Right lobe of liver (tissue), 6 donors: ENCODE data around the gene DCDC2C. TPM values are rescaled to one million over a fixed set of nuclear protein-coding genes. Genes with fewer than 3 reads are reported as not detected.

Experiments used
- ATAC-seq, 4 donors: fragments of 200-7000 bp; cut with Tn5 transposase; one replicate each; pipeline ENCODE4 v1.9.1; 2020; ENCODE audit warnings: mild to moderate bottlenecking in 4 of 4, moderate library complexity in 4 of 4
- DNase-seq, 3 donors: peaks; one replicate each; pipeline ENCODE4 v3.0.0-alpha.2; 2020
- H3K27ac ChIP-seq, 3 donors: fragments of 200-600 bp; one replicate each; pipeline ENCODE4 v1.8.0; 2022
- H3K27me3 ChIP-seq, 2 donors: fragments of 200-600 bp; one replicate each; pipeline ENCODE4 v1.8.0; 2022
- H3K36me3 ChIP-seq, 4 donors: fragments of 200-600 bp; sonication (generic) in 1 of 4; one replicate each; pipeline versions ENCODE4 v1.5.1 to v1.8.0; 2017 to 2022; ENCODE audit warnings: control low read depth in 1 of 4
- H3K4me1 ChIP-seq, 4 donors: fragments of 200-600 bp; sonication (generic) in 1 of 4; one replicate each; pipeline versions ENCODE4 v1.5.1 to v1.8.0; 2017 to 2022; ENCODE audit warnings: control low read depth in 1 of 4
- H3K4me3 ChIP-seq, 3 donors: fragments of 200-600 bp; one replicate each; pipeline ENCODE4 v1.8.0; 2022
- H3K9me3 ChIP-seq, 4 donors: fragments of 200-600 bp; sonication (generic) in 1 of 4; one replicate each; pipeline versions ENCODE4 v1.5.1 to v1.8.0; 2017 to 2022; ENCODE audit warnings: control low read depth in 1 of 4
- POLR2A ChIP-seq: fragments of 450-650 bp; IDR thresholded peaks from one replicate; pipeline ENCODE4 v1.6.1; 2017; ENCODE audit warnings: antibody characterized with exemption, mild to moderate bottlenecking
- WGBS: methylation state at CpG from one replicate; pipeline ENCODE4 v1.1.6; 2018; ENCODE audit warnings: low coverage, low lambda C conversion rate; ENCODE audit not compliant: insufficient coverage; ENCODE audit errors: missing lambda C conversion rate; 5-methylcytosine and 5-hydroxymethylcytosine counted together
- intact Hi-C, 2 donors: fragments of 100-400 bp; cut with DNase I; formaldehyde crosslinking; loops; one replicate each; pipeline versions ENCODE4 v1.11.2 to v1.14.1; 2022
- total RNA-seq, 6 experiments: library from RNA; depleted of rRNA in 2 of 6; stranded (reverse); fragments of >200 nt in 2 of 6; fragmentation: NEBNext Ultra II Directional in 3 of 6; extraction: Animal tissue kit (Norgen Biotek cat#: 25700) in 3 of 6; gene quantifications; one replicate each; pipeline versions ENCODE4 v1.1.0 to v1.2.4, GENCODE V29; 2016 to 2023
- TF ChIP-seq, protein P1 (sequence below), 4 donors: fragments of 200-600 bp in 3 of 4; fragments of 450-650 bp in 1 of 4; IDR thresholded peaks; one replicate each; pipeline versions ENCODE4 v1.5.1 to v1.8.0; 2016 to 2022; ENCODE audit warnings: antibody characterized with exemption in 4 of 4, mild to moderate bottlenecking in 2 of 4
- donor health status: DM: no; HTN: yes; CAD: no.
- donor health status: DM: no; HTN: no; CAD: no.
- donor health status: DM: no; HTN: no; CAD: no.
- donor health status: DM: no; HTN: yes; CAD: no.
- donor health status: DM: no; HTN: yes; CAD: no.

The DCDC2C gene
- total RNA-seq, 6 experiments from 2014 or later: not detected

GRCh38 chr2:3837086-3837485, 133.7 kb downstream of the DCDC2C start:
- H3K27ac ChIP-seq: no peak overlapping the region
- no peak overlapping the region for H3K4me3 ChIP-seq
- DNase-seq (no peak), ATAC-seq (no peak)
- no peaks in the 10 kb centered on the region for H3K36me3 ChIP-seq
- WGBS: 57% methylated on average over 7 of the region's 7 CpGs
- H3K27me3 ChIP-seq: no peaks in the 10 kb centered on the region
- no peaks in the 10 kb centered on the region for H3K4me1 ChIP-seq
- intact Hi-C loops: no loop called here
- no peaks in the 10 kb centered on the region for H3K9me3 ChIP-seq
- TF ChIP-seq, protein P1, sequence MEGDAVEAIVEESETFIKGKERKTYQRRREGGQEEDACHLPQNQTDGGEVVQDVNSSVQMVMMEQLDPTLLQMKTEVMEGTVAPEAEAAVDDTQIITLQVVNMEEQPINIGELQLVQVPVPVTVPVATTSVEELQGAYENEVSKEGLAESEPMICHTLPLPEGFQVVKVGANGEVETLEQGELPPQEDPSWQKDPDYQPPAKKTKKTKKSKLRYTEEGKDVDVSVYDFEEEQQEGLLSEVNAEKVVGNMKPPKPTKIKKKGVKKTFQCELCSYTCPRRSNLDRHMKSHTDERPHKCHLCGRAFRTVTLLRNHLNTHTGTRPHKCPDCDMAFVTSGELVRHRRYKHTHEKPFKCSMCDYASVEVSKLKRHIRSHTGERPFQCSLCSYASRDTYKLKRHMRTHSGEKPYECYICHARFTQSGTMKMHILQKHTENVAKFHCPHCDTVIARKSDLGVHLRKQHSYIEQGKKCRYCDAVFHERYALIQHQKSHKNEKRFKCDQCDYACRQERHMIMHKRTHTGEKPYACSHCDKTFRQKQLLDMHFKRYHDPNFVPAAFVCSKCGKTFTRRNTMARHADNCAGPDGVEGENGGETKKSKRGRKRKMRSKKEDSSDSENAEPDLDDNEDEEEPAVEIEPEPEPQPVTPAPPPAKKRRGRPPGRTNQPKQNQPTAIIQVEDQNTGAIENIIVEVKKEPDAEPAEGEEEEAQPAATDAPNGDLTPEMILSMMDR (IDR thresholded peaks at IDR 0.05): no peak
- no peak for TF ChIP-seq POLR2A

- no peak for ATAC-seq
- Histone ChIP-seq H3K27ac (no peak overlapping the region), H3K4me3 (no peak overlapping the region), H3K9me3 (no peaks in the 10 kb centered on the region), H3K36me3 (no peaks in the 10 kb centered on the region), H3K27me3 (no peaks in the 10 kb centered on the region), H3K4me1 (no peaks in the 10 kb centered on the region)
- WGBS: no CpG with 5 or more reads among the region's 3 CpGs
- intact Hi-C loops: no loop called here
- TF ChIP-seq, protein P1 (IDR thresholded peaks at IDR 0.05): no peak
- no peak for TF ChIP-seq POLR2A
- DNase-seq: no peak
Measured at GRCh38 chr2:3838348-3838747, 135.0 kb downstream of the DCDC2C start.

- intact Hi-C loops: no loop called here
- ATAC-seq (no peak), DNase-seq (no peak)
- H3K4me1 ChIP-seq: no peaks in the 10 kb centered on the region
- no peak overlapping the region for H3K4me3 ChIP-seq
- no peak for TF ChIP-seq POLR2A
- TF ChIP-seq, protein P1 (IDR thresholded peaks at IDR 0.05): no peak
- H3K27me3 ChIP-seq: no peaks in the 10 kb centered on the region
- WGBS: 23% methylated on average over 8 of the region's 8 CpGs
- no peaks in the 10 kb centered on the region for H3K36me3 ChIP-seq
- no peaks in the 10 kb centered on the region for H3K9me3 ChIP-seq
- no peak overlapping the region for H3K27ac ChIP-seq
Measured at GRCh38 chr2:3839476-3839875, 136.1 kb downstream of the DCDC2C start.

DNA sequence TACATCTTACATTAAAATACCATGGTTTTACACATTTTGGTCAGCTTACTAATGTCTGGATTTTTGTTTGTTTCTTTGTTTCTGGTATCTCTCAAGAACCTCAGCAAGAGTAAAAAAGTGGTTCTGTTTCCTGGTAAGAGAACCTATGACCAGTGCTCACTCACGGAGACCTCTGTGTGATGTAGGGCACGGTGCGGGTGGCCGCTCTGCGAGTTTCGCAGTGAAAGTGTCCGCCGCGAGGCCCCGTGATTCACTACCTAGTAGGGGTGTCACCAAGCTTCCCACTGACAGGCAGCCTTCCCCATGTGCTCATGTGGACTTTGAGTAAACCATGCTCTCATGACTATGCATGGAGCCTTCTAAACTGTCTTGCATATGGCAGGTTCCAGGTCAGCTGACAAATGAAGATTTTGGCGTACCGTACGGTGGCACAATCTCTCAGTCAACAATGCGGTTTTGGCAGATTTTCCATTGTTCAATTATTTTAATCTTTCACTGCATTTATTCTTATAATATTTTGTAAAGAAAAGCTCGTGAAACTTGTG, 137.3 kb downstream of the DCDC2C start:
- Histone ChIP-seq H3K4me1 (no peaks in the 10 kb centered on the region), H3K4me3 (no peak overlapping the region), H3K27me3 (no peaks in the 10 kb centered on the region), H3K9me3 (no peaks in the 10 kb centered on the region), H3K36me3 (no peaks in the 10 kb centered on the region), H3K27ac (no peak overlapping the region)
- 73% methylated on average over 15 of the region's 15 CpGs for WGBS
- TF ChIP-seq, protein P1 (IDR thresholded peaks at IDR 0.05): no peak
- TF ChIP-seq POLR2A: no peak
- DNase-seq (no peak), ATAC-seq (no peak)
- intact Hi-C loops: no loop called here
